C1 segment of cervical spinal cord (tissue), 14 donors: ENCODE measurements around the gene ISCU.

Source experiments
- DNase-seq, 14 donors: peaks; one replicate each; lab custom pipeline; 2025; lab: John Stamatoyannopoulos, UW

The ISCU gene

GRCh38 chr12:108603743-108604142, 41.3 kb downstream of the ISCU start:
- DNase-seq, result no peak

DNA sequence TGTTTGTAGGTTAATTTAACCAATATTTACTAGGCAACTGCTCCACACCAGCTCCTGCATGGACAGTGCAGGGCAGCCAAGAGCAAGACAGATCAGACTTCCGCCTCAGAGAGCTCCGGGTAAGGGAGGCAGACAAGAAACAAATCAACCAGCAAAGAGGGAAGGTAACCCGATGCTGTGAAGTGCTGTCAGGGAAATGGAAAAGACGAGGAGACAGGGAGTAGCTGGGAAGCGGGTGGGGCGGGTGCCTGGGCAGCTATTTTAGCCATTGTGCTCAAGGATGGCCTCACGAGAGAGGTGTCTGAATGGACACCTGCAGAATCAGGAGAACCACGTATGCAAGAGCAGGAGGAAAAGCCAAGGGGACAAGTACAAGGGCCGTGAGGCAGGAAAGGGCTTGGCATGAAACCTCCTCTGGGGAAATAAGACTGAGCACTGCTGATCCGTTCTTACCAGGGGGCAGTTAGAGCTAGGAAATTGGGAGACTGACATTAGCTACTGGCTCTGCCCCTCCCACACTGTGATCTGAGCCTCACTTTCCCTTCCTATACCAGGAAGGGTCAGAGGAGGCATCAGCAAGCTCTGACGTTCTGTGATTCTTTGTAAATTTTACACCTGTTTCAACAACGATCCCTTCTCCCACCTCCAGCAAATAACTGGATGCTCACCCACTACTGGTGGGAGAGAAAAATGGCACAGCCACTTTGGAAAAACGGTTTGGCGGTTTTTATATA, 42.0 kb downstream of the ISCU start:
- DNase-seq, result no peak

DNA sequence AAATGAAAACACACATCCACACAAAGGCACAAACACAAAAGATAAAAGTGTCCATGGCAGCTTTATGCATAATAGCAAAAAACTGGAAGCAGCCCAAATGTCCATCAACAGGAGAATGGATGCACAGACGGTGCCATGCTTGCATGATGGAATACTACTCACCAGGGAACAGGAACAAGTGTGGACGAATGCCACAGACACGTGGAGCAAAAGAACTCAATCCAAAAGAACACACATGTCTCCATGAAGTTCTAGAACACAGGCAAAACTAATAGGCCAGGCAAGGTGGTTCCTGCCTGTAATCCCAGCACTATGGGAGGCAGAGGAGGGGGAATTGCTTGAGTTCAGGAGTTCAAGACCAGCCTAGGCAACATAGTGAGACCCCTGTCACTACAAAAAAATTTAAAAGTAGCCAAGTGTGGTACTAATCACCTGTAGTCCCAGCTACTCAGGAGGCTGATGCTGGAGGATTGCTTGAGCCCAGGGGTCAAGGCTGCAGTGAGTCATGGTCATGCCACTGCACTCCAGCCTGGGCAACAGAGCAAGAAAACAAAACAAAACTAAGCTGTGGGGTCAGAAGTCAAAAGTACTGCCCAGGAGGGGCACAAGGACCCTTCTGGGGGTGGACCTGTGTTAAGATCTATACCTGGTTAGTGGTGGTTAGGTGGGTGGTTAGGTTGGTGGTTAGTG, 42.7 kb downstream of the ISCU start:
- no peak for DNase-seq

GRCh38 chr12:108605690-108606406, 43.5 kb downstream of the ISCU start:
- no peak for DNase-seq

DNA sequence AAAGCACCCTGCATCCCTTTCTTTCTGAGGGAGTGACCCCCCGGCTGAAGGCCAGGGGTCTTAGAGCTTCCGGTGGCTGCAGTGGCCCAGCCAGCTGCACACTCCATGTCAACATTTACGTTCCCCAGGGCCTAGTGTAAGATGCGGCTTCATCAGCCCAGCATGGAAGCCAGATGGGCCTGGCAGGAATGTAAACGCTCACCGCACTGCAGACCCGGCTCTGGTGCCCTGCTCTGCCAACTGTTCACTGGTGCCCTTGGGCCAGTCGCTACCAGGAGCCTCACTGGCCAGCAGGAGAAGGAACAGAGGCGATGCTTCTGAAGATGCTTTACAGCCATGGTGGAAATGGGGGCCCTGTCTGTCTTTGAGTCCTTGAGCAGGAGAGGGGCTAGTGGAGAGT, 44.1 kb downstream of the ISCU start:
- no peak for DNase-seq

DNA sequence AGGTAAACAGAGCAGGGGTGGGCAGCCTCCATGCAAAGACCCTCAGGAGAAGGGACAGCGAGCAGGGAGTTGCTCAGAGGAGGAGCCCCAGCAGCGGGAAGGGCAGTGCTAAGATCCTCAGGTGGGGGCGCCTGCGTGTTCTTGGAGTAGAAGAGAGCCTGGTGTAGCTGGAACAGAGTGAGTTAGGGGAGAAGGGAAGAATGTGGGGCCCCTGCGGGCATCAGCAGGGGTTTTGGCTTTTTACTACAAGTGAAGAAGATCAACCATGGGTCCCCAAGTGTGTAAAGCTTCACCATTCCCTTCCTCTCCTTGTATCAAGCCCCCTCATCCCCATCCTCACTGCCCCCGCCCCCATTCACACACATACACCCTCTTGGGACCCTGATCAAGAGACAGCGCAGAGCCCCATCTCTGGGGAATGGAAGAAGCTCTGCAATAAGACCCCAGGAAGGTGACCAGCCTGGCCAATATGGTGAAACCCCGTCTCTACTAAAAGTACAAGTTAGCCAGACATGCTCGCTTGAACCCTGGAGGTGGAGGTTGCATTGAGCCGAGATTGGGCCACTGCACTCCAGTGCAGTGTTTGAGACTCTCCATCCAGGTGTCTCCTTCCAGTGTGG, 45.7 kb downstream of the ISCU start:
- no peak for DNase-seq

GRCh38 chr12:108608616-108609015, 46.2 kb downstream of the ISCU start:
- DNase-seq, result no peak

DNA sequence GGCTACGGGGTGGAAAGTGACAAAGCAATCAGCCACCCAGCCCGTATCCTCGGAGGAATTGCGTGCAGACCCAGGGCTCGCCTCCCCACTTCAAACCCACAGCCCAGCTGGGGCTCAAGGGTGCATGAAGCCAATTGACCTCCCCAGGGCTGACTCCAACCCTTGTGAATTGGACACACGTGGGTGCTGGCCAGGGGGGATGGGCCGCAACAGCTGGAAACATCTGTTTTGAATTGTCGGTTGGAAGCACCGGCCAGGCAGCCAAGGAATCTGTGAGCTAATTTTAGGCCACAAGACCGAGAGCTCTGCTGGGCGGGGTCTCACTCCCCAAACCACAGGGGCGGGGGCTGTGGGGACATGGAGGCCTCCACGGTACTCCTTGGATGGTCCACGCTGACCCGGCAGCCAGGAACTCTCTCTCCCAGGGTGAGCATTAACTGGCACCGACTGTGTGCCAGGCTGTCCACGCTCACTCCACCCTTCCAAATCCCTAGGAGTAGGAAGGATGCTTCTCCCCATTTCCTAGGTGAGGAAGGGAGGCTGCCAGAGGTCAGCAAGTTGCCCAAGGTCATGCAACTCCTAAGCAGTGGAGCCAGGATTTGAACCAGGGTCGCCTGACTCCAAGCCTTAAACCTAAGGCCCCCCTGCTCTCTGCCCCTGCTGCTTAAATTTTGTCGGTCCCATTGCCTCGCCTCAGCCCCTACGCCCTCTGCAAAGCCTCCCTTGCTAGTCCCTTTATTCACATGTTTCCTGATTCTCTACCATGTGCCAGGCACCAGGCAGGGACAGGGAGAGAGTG, 47.3 kb downstream of the ISCU start:
- DNase-seq, result no peak

- DNase-seq, result no peak
These were observed 48.0 kb downstream of the ISCU start for GRCh38 chr12:108610336-108610815.

- DNase-seq, result no peak
These were observed 48.6 kb downstream of the ISCU start for GRCh38 chr12:108610856-108611605.

DNA sequence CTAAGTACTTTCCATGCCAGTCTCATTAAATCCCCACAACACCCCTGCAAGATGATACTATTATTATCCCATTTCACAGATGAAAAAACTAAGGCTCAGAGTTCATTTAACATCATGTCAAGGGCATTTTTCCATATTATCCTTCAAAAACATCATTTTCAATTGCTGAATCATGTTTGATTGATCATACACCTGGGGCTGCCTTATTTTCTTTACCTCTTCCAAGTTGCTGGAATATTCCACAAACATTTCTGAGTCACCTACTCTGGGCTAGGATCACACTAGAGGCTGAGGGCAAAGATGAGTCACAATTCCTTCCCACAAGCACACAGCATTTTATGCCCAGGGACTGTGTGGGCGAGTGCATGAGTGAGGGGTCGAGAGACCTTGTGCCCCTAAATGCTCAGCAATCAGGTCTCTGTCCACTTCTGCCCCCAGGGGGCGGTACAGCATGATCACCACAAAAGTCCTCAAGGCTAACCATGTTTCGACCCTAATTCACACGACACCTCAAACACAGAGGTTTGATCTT, 49.6 kb downstream of the ISCU start:
- DNase-seq, result peak in 1 of 14 donors; percentile 13

DNA sequence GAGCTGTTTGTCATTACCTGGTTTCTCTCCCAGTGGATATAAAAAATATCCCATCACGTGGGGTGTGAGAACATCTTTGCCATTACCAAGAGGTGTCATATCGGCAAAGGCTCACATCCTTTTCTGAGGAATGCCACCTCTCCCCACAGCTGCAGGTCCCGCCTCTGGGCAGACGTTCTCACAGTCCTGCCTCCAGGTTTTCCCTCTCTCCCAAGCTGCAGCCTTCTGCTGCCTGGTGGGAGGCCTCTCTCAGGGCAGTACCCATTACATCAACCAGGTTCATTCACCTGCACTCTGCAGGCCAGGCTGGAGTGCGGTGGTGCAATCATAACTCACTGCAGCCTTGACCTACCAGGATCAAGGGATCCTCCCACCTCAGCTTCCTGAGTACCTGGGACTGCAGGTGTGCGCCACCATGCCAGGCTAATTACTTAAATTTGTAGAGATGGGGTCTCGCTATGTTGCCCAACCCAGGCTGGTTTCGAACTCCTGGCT, 50.4 kb downstream of the ISCU start:
- DNase-seq, result no peak

DNA sequence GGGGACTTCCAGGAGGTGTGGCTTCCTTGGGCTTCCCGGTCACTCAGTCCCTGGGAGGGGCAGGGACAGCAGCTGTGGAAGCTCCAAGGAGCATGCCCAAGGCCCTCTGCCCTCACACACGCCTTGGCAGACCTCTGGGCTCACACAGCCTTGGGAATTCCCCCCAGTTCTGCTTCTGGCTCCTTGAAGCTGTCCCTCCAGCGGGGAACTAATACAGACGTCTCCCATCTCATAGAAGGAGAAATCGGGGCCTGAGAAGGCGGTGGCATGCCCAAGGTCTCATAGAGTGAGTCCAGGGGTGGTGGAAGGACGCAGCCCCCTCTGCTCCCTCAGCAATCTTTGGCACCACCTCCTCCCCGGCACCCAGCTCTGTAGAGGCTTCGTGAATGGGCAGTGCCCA, 51.2 kb downstream of the ISCU start:
- no peak for DNase-seq

- DNase-seq, result no peak
These were observed 51.6 kb downstream of the ISCU start for GRCh38 chr12:108614041-108614440.

- DNase-seq, result no peak
These were observed 52.2 kb downstream of the ISCU start for GRCh38 chr12:108614639-108615038.

GRCh38 chr12:108615918-108616317, 53.5 kb downstream of the ISCU start:
- no peak for DNase-seq

- no peak for DNase-seq
These were observed 54.0 kb downstream of the ISCU start for GRCh38 chr12:108616359-108616758.

DNA sequence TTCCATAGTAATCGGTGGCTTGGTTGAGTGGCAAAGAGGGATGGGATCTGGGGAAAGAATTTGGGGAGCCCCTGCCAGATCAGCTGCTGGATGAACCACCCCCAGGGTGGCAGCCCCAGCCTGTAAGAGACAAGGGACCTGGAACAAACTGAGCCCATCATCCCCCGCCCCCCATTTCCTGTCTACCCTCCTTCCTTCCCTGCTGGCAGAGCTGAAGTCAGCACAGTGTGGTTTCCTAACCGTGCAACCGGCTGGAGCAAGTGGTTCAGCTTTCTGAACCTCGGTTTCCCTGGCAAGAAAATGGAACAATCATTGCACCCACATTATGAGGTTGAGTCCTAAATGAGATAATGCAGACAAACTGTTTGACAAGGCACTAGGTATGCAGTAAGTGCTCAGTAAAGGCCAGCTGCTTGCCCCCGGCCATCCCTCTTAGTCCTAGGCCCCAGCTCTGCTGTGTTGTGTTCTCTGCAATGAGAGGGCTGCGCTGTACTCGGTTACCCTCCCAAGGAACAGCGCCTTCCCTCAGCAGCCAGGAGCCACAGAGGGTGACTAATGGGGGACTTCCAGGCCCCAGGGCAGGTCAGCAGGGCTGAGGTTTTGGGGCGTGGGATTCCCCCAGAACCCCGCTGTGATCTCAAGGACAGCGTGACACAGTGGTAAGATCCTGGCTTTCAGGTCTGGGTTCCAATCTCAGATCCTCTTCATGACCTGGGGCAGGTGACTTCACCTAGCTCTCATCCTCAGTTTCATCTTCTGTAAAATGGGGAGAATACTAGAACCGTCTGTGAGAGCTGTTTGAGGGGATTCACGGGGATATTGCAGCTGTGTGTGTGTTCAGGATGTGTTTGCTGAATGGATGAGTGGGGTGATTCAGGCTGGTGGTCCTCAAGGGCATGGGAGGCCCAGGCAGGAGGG, 54.8 kb downstream of the ISCU start:
- DNase-seq, result peak in 7 of 14 donors; percentile 13 to 41 (median 24)
